ENCODE results near the gene FHIT.

The FHIT gene

GRCh38 chr3:61169621-61170251 lies 81.5 kb downstream of the FHIT start:
- no peak for DNase-seq (ENCODE audit: low spot score)

- DNase-seq (ENCODE audit: low spot score) = no peak
These were observed 83.0 kb downstream of the FHIT start for GRCh38 chr3:61168286-61168685.

- no peak for DNase-seq (ENCODE audit: low spot score)
These were observed 88.3 kb downstream of the FHIT start for GRCh38 chr3:61162965-61163364.

- no peak for DNase-seq (ENCODE audit: low spot score)
These were observed 92.6 kb downstream of the FHIT start for GRCh38 chr3:61158667-61159066.

GRCh38 chr3:61158216-61158615 lies 93.0 kb downstream of the FHIT start:
- DNase-seq (ENCODE audit: low spot score) = no peak

GRCh38 chr3:61157414-61157813 lies 93.8 kb downstream of the FHIT start:
- DNase-seq (ENCODE audit: low spot score) = no peak

GRCh38 chr3:61155701-61156292 lies 95.5 kb downstream of the FHIT start:
- no peak for DNase-seq (ENCODE audit: low spot score)

- no peak for DNase-seq (ENCODE audit: low spot score)
These were observed 96.6 kb downstream of the FHIT start for GRCh38 chr3:61154457-61155198.

GRCh38 chr3:61152071-61152470 lies 99.2 kb downstream of the FHIT start:
- DNase-seq (ENCODE audit: low spot score) = no peak

GRCh38 chr3:61149236-61149635 lies 102.0 kb downstream of the FHIT start:
- DNase-seq (ENCODE audit: low spot score) = no peak

GRCh38 chr3:61146010-61146890 lies 105.0 kb downstream of the FHIT start:
- no peak for DNase-seq (ENCODE audit: low spot score)

- DNase-seq (ENCODE audit: low spot score) = no peak
These were observed 109.6 kb downstream of the FHIT start for GRCh38 chr3:61141697-61142096.

- DNase-seq (ENCODE audit: low spot score) = no peak
These were observed 110.0 kb downstream of the FHIT start for GRCh38 chr3:61141227-61141626.

- no peak for DNase-seq (ENCODE audit: low spot score)
These were observed 111.6 kb downstream of the FHIT start for GRCh38 chr3:61139686-61140085.

GRCh38 chr3:61138401-61138800 lies 112.9 kb downstream of the FHIT start:
- no peak for DNase-seq (ENCODE audit: low spot score)

GRCh38 chr3:61136191-61136590 lies 115.1 kb downstream of the FHIT start:
- DNase-seq (ENCODE audit: low spot score) = no peak

- no peak for DNase-seq (ENCODE audit: low spot score)
These were observed 116.7 kb downstream of the FHIT start for GRCh38 chr3:61134532-61134931.

GRCh38 chr3:61132062-61132461 lies 119.2 kb downstream of the FHIT start:
- no peak for DNase-seq (ENCODE audit: low spot score)

GRCh38 chr3:61118830-61119229 lies 132.4 kb downstream of the FHIT start:
- DNase-seq (ENCODE audit: low spot score) = no peak

GRCh38 chr3:61117045-61117898 lies 134.0 kb downstream of the FHIT start:
- no peak for DNase-seq (ENCODE audit: low spot score)

- no peak for DNase-seq (ENCODE audit: low spot score)
These were observed 136.8 kb downstream of the FHIT start for GRCh38 chr3:61114316-61114953.

Data from germinal center (tissue), 1 donor.